ENCODE data around the gene AAK1. TPM values are rescaled to one million over a fixed set of nuclear protein-coding genes. Genes with fewer than 3 reads are reported as not detected.

Gene AAK1
- total and polyA plus RNA-seq, 2 of the 13 experiments (the other 11 are each of a cell fraction or from before 2014, with no cell fraction given): 9.8 to 10.3 TPM

- Histone ChIP-seq H4K20me1 (ENCODE audit: insufficient read depth, low read length) (no peaks in the 10 kb centered on the region), H3K79me2 (ENCODE audit: insufficient read depth, low read length) (no peaks in the 10 kb centered on the region), H3K36me3 (replicated peaks in 1 of 2; ENCODE audit: control insufficient read depth in 1 of 2, insufficient read depth in 2 of 2, low read length in 2 of 2) (no peaks in the 10 kb centered on the region), H3K4me2 (ENCODE audit: low read depth, low read length) (no peak overlapping the region), H3K9ac (ENCODE audit: insufficient read depth, low read depth, low read length) (no peak overlapping the region), H3K27ac (ENCODE audit: extremely low read length, insufficient read depth, low read length) (no peak overlapping the region), H3K27me3 (ENCODE audit: control insufficient read depth in 1 of 2, insufficient read depth in 2 of 2, low read length in 2 of 2) (no peaks in the 10 kb centered on the region), H2AFZ (ENCODE audit: low read length) (no peak overlapping the region), H3K4me3 (replicated peaks in 1 of 3; ENCODE audit: insufficient read depth in 1 of 3, low read depth in 2 of 3, low read length in 3 of 3) (no peak overlapping the region), H3K9me3 (ENCODE audit: low read length) (no peaks in the 10 kb centered on the region), H3K4me1 (ENCODE audit: insufficient read depth, low read length) (peaks cover 14% of the 10 kb centered on the region)
- no peak for DNase-seq (ENCODE audit: low spot score)
- TF ChIP-seq, protein P1, sequence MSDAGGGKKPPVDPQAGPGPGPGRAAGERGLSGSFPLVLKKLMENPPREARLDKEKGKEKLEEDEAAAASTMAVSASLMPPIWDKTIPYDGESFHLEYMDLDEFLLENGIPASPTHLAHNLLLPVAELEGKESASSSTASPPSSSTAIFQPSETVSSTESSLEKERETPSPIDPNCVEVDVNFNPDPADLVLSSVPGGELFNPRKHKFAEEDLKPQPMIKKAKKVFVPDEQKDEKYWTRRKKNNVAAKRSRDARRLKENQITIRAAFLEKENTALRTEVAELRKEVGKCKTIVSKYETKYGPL (CRISPR knock-in tag; IDR thresholded peaks at IDR 0.05): no peak
- no peak for TF ChIP-seq ELF4 (CRISPR knock-in tag; IDR thresholded peaks at IDR 0.05; ENCODE audit: borderline replicate concordance)
- TF ChIP-seq FOXA3 (CRISPR knock-in tag; IDR thresholded peaks at IDR 0.05): no peak
- no peak for TF ChIP-seq ZNF781 (CRISPR knock-in tag; IDR thresholded peaks at IDR 0.05; ENCODE audit: borderline replicate concordance, not compliant biosample characterization)
- 97% methylated on average over 5 of the region's 5 CpGs for WGBS (ENCODE audit: low lambda C conversion rate)
- ChIA-PET POLR2A (no interaction called here), CTCF (ENCODE audit: low intra/inter-chr PET ratio, low total read pairs) (no interaction called here)
- no peak for ATAC-seq
- intact Hi-C loops (cut with micrococcal nuclease; ENCODE audit: unreplicated experiment): no loop called here
- no TSS peak for BruUV-seq (replicated peaks)
- in situ Hi-C loops (cut with HindIII; ENCODE audit: extremely low pct_ligation_motif_present, low pct_unique_long_range_greater_than_20kb): no loop called here
- FAIRE-seq: no peak
Observed at GRCh38 chr2:69576880-69577279, 66.7 kb downstream of the AAK1 start.

GRCh38 chr2:69575926-69576325, 67.6 kb downstream of the AAK1 start:
- Histone ChIP-seq H3K4me3 (replicated peaks in 1 of 3; ENCODE audit: insufficient read depth in 1 of 3, low read depth in 2 of 3, low read length in 3 of 3) (no peak overlapping the region), H2AFZ (ENCODE audit: low read length) (no peak overlapping the region), H3K9ac (ENCODE audit: insufficient read depth, low read depth, low read length) (no peak overlapping the region), H3K9me3 (ENCODE audit: low read length) (no peaks in the 10 kb centered on the region), H3K4me1 (ENCODE audit: insufficient read depth, low read length) (peaks cover 11% of the 10 kb centered on the region), H4K20me1 (ENCODE audit: insufficient read depth, low read length) (no peaks in the 10 kb centered on the region), H3K4me2 (ENCODE audit: low read depth, low read length) (no peak overlapping the region), H3K27ac (ENCODE audit: extremely low read length, insufficient read depth, low read length) (no peak overlapping the region), H3K27me3 (ENCODE audit: control insufficient read depth in 1 of 2, insufficient read depth in 2 of 2, low read length in 2 of 2) (no peaks in the 10 kb centered on the region), H3K79me2 (ENCODE audit: insufficient read depth, low read length) (no peaks in the 10 kb centered on the region), H3K36me3 (replicated peaks in 1 of 2; ENCODE audit: control insufficient read depth in 1 of 2, insufficient read depth in 2 of 2, low read length in 2 of 2) (no peaks in the 10 kb centered on the region)
- in situ Hi-C loops (cut with HindIII; ENCODE audit: extremely low pct_ligation_motif_present, low pct_unique_long_range_greater_than_20kb): no loop called here
- DNase-seq (ENCODE audit: low spot score) (no peak), ATAC-seq (no peak), FAIRE-seq (no peak)
- intact Hi-C loops (cut with micrococcal nuclease; ENCODE audit: unreplicated experiment): no loop called here
- POLR2A ChIA-PET: no interaction called here
- CTCF ChIA-PET (ENCODE audit: low intra/inter-chr PET ratio, low total read pairs): no interaction called here
- WGBS (ENCODE audit: low lambda C conversion rate): 97% methylated on average over 1 of the region's 1 CpG
- no TSS peak for BruUV-seq (replicated peaks)
- TF ChIP-seq, protein P2, sequence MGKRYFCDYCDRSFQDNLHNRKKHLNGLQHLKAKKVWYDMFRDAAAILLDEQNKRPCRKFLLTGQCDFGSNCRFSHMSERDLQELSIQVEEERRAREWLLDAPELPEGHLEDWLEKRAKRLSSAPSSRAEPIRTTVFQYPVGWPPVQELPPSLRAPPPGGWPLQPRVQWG (CRISPR knock-in tag; IDR thresholded peaks at IDR 0.05; ENCODE audit: borderline replicate concordance, low read depth): no peak
- TF ChIP-seq KDM2A (CRISPR knock-in tag; IDR thresholded peaks at IDR 0.05; ENCODE audit: borderline replicate concordance, low read depth) (no peak), ZBTB8A (CRISPR knock-in tag; IDR thresholded peaks at IDR 0.05; ENCODE audit: borderline replicate concordance, low read depth) (no peak), SP2 (CRISPR knock-in tag; IDR thresholded peaks at IDR 0.05) (no peak), ZZZ3 (CRISPR knock-in tag; IDR thresholded peaks at IDR 0.05; ENCODE audit: borderline replicate concordance) (no peak), SATB2 (CRISPR knock-in tag; IDR thresholded peaks at IDR 0.05) (no peak), ISX (CRISPR knock-in tag; conservative IDR thresholded peaks at IDR 0.05) (no peak), ZNF121 (CRISPR knock-in tag; IDR thresholded peaks at IDR 0.05) (no peak), ZNF83 (CRISPR knock-in tag; IDR thresholded peaks at IDR 0.05; ENCODE audit: borderline replicate concordance) (no peak), ZNF780A (CRISPR knock-in tag; IDR thresholded peaks at IDR 0.05) (no peak), IRX3 (CRISPR knock-in tag; IDR thresholded peaks at IDR 0.05; ENCODE audit: borderline replicate concordance, low read depth) (no peak)
